HepG2 (cell line): ENCODE measurements around the gene STK32B. TPM values are rescaled to one million over a fixed set of nuclear protein-coding genes. Genes with fewer than 3 reads are reported as not detected.

Source experiments
- ATAC-seq: fragments of 200-7000 bp; cut with Tn5 transposase; 3 replicates; pipeline ENCODE4 v1.9.1; 2020; ENCODE audit warnings: mild to moderate bottlenecking, moderate library complexity
- BruUV-seq: library from RNA; stranded (reverse); fragments of 400-500 nt; replicated peaks from 2 replicates; lab custom pipeline; 2021; lab: Mats Ljungman, UMichigan
- CTCF ChIA-PET: fragments of 300-600 bp; formaldehyde crosslinking; extraction: SDS; loops from one replicate; lab custom pipeline; 2021; ENCODE audit warnings: low total read pairs, inconsistent platforms, low intra/inter-chr PET ratio; lab: Yijun Ruan, JAX
- POLR2A ChIA-PET: fragments of 350-600 bp; sonication (Branson Sonifier 250); formaldehyde crosslinking; loops from one replicate; lab custom pipeline; 2020; ENCODE audit warnings: antibody characterized with exemption, inconsistent platforms; lab: Yijun Ruan, JAX
- DNase-seq: peaks from one replicate; pipeline ENCODE4 v3.0.0-alpha.2; 2015; ENCODE audit warnings: low spot score
- FAIRE-seq: peaks from 3 replicates; lab custom pipeline; 2011; peaks lifted over from hg19 to GRCh38; lab: Jason Lieb, UNC
- H2AFZ ChIP-seq: one replicate; pipeline ENCODE4 v1.6.1; 2011; ENCODE audit warnings: low read length, inconsistent platforms
- H3K27ac ChIP-seq: fragments of 300-600 bp; 3 replicates; pipeline ENCODE4 v1.8.0; 2011; ENCODE audit warnings: mixed run types, mild to moderate bottlenecking, mixed read lengths, low read length, inconsistent platforms; ENCODE audit not compliant: insufficient read depth; ENCODE audit errors: extremely low read length
- H3K27me3 ChIP-seq, 2 experiments: fragments of 200-600 bp in 1 of 2; 2 replicates in 1 of 2; 3 replicates in 1 of 2; pipeline versions ENCODE4 v1.6.0 to v1.8.0; 2011; ENCODE audit warnings: low read length in 2 of 2, mild to moderate bottlenecking in 2 of 2, moderate library complexity in 2 of 2, inconsistent platforms in 1 of 2; ENCODE audit not compliant: insufficient read depth in 2 of 2, control insufficient read depth in 1 of 2
- H3K36me3 ChIP-seq, 2 experiments: fragments of 200-600 bp in 1 of 2; replicated peaks in 1 of 2; 2 replicates in 1 of 2; 3 replicates in 1 of 2; pipeline versions ENCODE4 v1.5.1 to v1.8.0; 2011; ENCODE audit warnings: low read length in 2 of 2, inconsistent platforms in 1 of 2; ENCODE audit not compliant: insufficient read depth in 2 of 2, control insufficient read depth in 1 of 2
- H3K4me1 ChIP-seq: 2 replicates; pipeline ENCODE4 v1.5.1; 2012; ENCODE audit warnings: low read length, inconsistent platforms; ENCODE audit not compliant: insufficient read depth
- H3K4me2 ChIP-seq: 2 replicates; pipeline ENCODE4 v1.6.0; 2011; ENCODE audit warnings: low read depth, low read length, inconsistent platforms
- H3K4me3 ChIP-seq, 3 experiments: fragments of 200-600 bp in 1 of 3; sonication (generic), shearing (Covaris generic) in 1 of 3; replicated peaks in 1 of 3; 2 replicates each; pipeline ENCODE4 v1.5.1; 2011 to 2016; ENCODE audit warnings: low read length in 3 of 3, inconsistent platforms in 2 of 3, low read depth in 2 of 3, mild to moderate bottlenecking in 2 of 3, control low read depth in 1 of 3, mixed read lengths in 1 of 3; ENCODE audit not compliant: insufficient read depth in 1 of 3
- H3K79me2 ChIP-seq: one replicate; pipeline ENCODE4 v1.6.1; 2011; ENCODE audit warnings: low read length, inconsistent platforms; ENCODE audit not compliant: insufficient read depth
- H3K9ac ChIP-seq: 2 replicates; pipeline ENCODE4 v1.6.0; 2011; ENCODE audit warnings: mild to moderate bottlenecking, low read depth, low read length, inconsistent platforms; ENCODE audit not compliant: insufficient read depth
- H3K9me3 ChIP-seq: 2 replicates; pipeline ENCODE4 v1.5.1; 2012; ENCODE audit warnings: mild to moderate bottlenecking, low read length
- H4K20me1 ChIP-seq: 2 replicates; pipeline ENCODE4 v1.6.0; 2011; ENCODE audit warnings: inconsistent platforms, mild to moderate bottlenecking, low read length, moderate library complexity; ENCODE audit not compliant: insufficient read depth
- HNF1A ChIP-seq, 2 experiments: sonication (generic) in 1 of 2; formaldehyde crosslinking in 1 of 2; IDR thresholded peaks; 2 replicates each; pipeline versions ENCODE4 v1.4.0 to v1.6.1; 2016 to 2020; ENCODE audit warnings: borderline replicate concordance in 1 of 2, low read depth in 1 of 2, mild to moderate bottlenecking in 1 of 2, missing genetic modification reagents in 1 of 2
- KDM5B ChIP-seq: sonication (generic); formaldehyde crosslinking; IDR thresholded peaks from 2 replicates; pipeline ENCODE4 v1.4.0; 2020; ENCODE audit warnings: missing genetic modification reagents, mild to moderate bottlenecking, borderline replicate concordance
- ZNF780A ChIP-seq: sonication (generic); formaldehyde crosslinking; IDR thresholded peaks from 2 replicates; pipeline ENCODE4 v1.8.0; 2022; ENCODE audit warnings: mild to moderate bottlenecking, missing genetic modification reagents, moderate library complexity
- WGBS: methylation state at CpG from one replicate; pipeline ENCODE4 v1.1.6; 2017; ENCODE audit warnings: low lambda C conversion rate; 5-methylcytosine and 5-hydroxymethylcytosine counted together
- in situ Hi-C: cut with HindIII; loops from 2 replicates; pipeline ENCODE4 v1.10.0; 2017; ENCODE audit warnings: low pct_unique_long_range_greater_than_20kb; ENCODE audit not compliant: extremely low pct_ligation_motif_present
- intact Hi-C: fragments of 100-400 bp; cut with micrococcal nuclease; formaldehyde crosslinking; loops from one replicate; pipeline ENCODE4 v1.10.0; 2022; ENCODE audit not compliant: unreplicated experiment
- polyA plus RNA-seq, 8 experiments: library from polyadenylated mRNA; depleted of rRNA in 3 of 8; stranded (reverse) in 7 of 8; unstranded in 1 of 8; fragments of >200 nt; fragmentation: Illumina TruSeq in 4 of 8; extraction: Trizol in 4 of 8; gene quantifications; 2 replicates each; pipeline versions ENCODE4 v1.2.1 to v1.2.3, GENCODE V29; 2011 to 2016; ENCODE audit warnings: low read depth in 4 of 8, missing spikeins in 1 of 8, mixed read lengths in 1 of 8; ENCODE audit not compliant: insufficient read depth in 1 of 8
- total RNA-seq, 5 experiments: library from RNA; depleted of rRNA; stranded (reverse); fragments of >200 nt; fragmentation: Illumina TruSeq; extraction: Trizol; gene quantifications; 2 replicates each; pipeline ENCODE4 v1.2.3, GENCODE V29; 2016; ENCODE audit warnings: low read depth in 1 of 5

Gene STK32B
- total and polyA plus RNA-seq, 2 of the 13 experiments (the other 11 are each of a cell fraction or from before 2014, with no cell fraction given), result not detected

DNA sequence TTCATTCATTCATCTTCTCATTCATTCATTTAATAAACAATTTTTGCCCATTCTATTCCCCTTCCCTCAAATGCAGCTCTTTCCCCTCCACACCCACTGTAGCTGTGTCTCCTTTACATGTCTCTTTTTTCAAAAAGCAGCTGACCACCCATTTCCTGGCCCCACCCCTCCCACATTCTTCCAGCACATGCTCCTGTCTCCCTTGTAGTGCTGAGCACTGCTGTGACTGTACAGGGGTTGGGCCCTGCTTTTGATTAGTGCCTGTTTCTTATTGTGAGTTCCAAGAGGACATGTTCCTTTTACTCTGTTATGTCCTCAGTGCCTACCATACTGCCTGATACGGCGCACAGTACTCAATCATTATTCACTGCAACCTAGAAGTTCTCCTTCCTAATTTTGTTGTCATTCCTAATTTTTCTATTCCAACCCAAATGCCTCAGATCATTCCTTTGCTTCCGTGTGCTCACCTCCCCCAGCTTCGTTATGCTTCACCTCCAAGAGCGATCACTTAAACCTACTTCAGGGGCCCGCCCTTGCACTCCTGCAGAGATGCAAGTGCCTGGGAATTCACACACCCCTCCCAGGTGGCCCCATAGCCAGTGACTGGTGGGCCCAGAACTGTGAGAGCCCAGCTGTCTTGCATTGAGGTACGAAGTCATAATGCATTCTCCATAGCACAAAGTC lies 152.2 kb downstream of the STK32B start:
- ChIA-PET CTCF (no interaction called here), POLR2A (no interaction called here)
- Histone ChIP-seq H3K9me3 (no peaks in the 10 kb centered on the region), H3K4me3 (no peak overlapping the region), H3K9ac (no peak overlapping the region), H3K36me3 (no peaks in the 10 kb centered on the region), H3K4me2 (no peak overlapping the region), H3K27me3 (no peaks in the 10 kb centered on the region), H3K4me1 (no peaks in the 10 kb centered on the region), H3K27ac (no peak overlapping the region), H4K20me1 (no peaks in the 10 kb centered on the region), H2AFZ (no peak overlapping the region), H3K79me2 (no peaks in the 10 kb centered on the region)
- in situ Hi-C loops, result no loop called here
- no TSS peak for BruUV-seq
- DNase-seq, result no peak
- no peak for FAIRE-seq
- ATAC-seq, result no peak
- intact Hi-C loops, result no loop called here
- WGBS, result 11% methylated on average over 6 of the region's 7 CpGs
- no peak for TF ChIP-seq ZNF780A (CRISPR knock-in tag)
- no peak for TF ChIP-seq HNF1A (IDR thresholded peaks at IDR 0.05; ENCODE audit: low read depth)
- no peak for TF ChIP-seq HNF1A (CRISPR knock-in tag; IDR thresholded peaks at IDR 0.05; ENCODE audit: borderline replicate concordance)
- no peak for TF ChIP-seq KDM5B (CRISPR knock-in tag)
